GM12878 (cell line): Measurements from ENCODE around the gene ZFP64.

ENCODE experiments used
- CTCF ChIP-seq, 3 experiments: IDR thresholded peaks in 2 of 3; conservative IDR thresholded peaks in 1 of 3; 2 replicates each; pipeline ENCODE4 v1.5.1; 2011; ENCODE audit warnings: low read depth in 3 of 3, low read length in 3 of 3, mild to moderate bottlenecking in 3 of 3, control low read depth in 2 of 3, moderate library complexity in 2 of 3, inconsistent platforms in 1 of 3, mixed read lengths in 1 of 3; ENCODE audit not compliant: control insufficient read depth in 2 of 3, insufficient read depth in 1 of 3; ENCODE audit errors: extremely low read depth in 1 of 3
- JUND ChIP-seq: IDR thresholded peaks from 2 replicates; pipeline ENCODE4 v1.6.1; 2012; ENCODE audit warnings: low read depth, mild to moderate bottlenecking, low read length, improper control_type of control experiment, moderate library complexity
- PBX3 ChIP-seq: IDR thresholded peaks from 2 replicates; pipeline ENCODE4 v1.6.1; 2011; ENCODE audit warnings: mild to moderate bottlenecking, low read depth, low read length, moderate library complexity; ENCODE audit not compliant: insufficient replicate concordance
- POLR2AphosphoS5 ChIP-seq: IDR thresholded peaks from 2 replicates; pipeline ENCODE4 v1.6.1; 2011; ENCODE audit warnings: mild to moderate bottlenecking, low read length, inconsistent platforms
- RAD51 ChIP-seq: fragments of 450-650 bp; IDR thresholded peaks from 2 replicates; pipeline ENCODE4 v1.6.1; 2016; ENCODE audit warnings: moderate library complexity, mild to moderate bottlenecking, inconsistent platforms
- SIN3A ChIP-seq: IDR thresholded peaks from 2 replicates; pipeline ENCODE4 v1.6.1; 2012; ENCODE audit warnings: low read depth, low read length, improper control_type of control experiment
- TCF12 ChIP-seq: IDR thresholded peaks from 2 replicates; pipeline ENCODE4 v1.6.1; 2011; ENCODE audit warnings: low read depth, mild to moderate bottlenecking, low read length

- TF ChIP-seq CTCF (IDR thresholded peaks at IDR 0.05 in 2 of 3, conservative IDR thresholded peaks at IDR 0.05 in 1 of 3; ENCODE audit: control insufficient read depth in 2 of 3, extremely low read depth in 1 of 3, insufficient read depth in 1 of 3, low read depth in 3 of 3, low read length in 3 of 3) (no peak), JUND (no peak), TCF12 (no peak), RAD51 (no peak), PBX3 (no peak), POLR2AphosphoS5 (no peak), SIN3A (no peak)
These were observed 64.3 kb downstream of the ZFP64 start for GRCh38 chr20:52127309-52127708.
